NCI-H748 (cell line): Measurements from ENCODE around the gene PBX1.

Experiments used
- DNase-seq: peaks from one replicate; lab custom pipeline; 2025; ENCODE audit not compliant: unreplicated experiment; lab: John Stamatoyannopoulos, UW

The PBX1 gene

GRCh38 chr1:164846731-164847691 lies 288.0 kb downstream of the PBX1 start:
- DNase-seq = no peak

- DNase-seq = no peak
Measured at GRCh38 chr1:164853146-164853545, 294.2 kb downstream of the PBX1 start.

- no peak for DNase-seq
Measured at GRCh38 chr1:164855716-164856329, 296.8 kb downstream of the PBX1 start.

GRCh38 chr1:164856381-164856780 lies 297.4 kb downstream of the PBX1 start:
- no peak for DNase-seq

GRCh38 chr1:164857439-164857838 lies 298.5 kb downstream of the PBX1 start:
- DNase-seq = no peak

GRCh38 chr1:164858096-164858632 lies 299.2 kb downstream of the PBX1 start:
- DNase-seq = no peak

GRCh38 chr1:164861632-164862031 lies 302.6 kb downstream of the PBX1 start:
- no peak for DNase-seq

- DNase-seq = no peak
Measured at GRCh38 chr1:164863056-164863455, 304.1 kb downstream of the PBX1 start.

GRCh38 chr1:164864161-164864560 lies 305.2 kb downstream of the PBX1 start:
- DNase-seq = no peak

- no peak for DNase-seq
Measured at GRCh38 chr1:164865385-164865784, 306.4 kb downstream of the PBX1 start.

- no peak for DNase-seq
Measured at GRCh38 chr1:164867590-164867989, 308.6 kb downstream of the PBX1 start.

GRCh38 chr1:164868990-164869389 lies 310.0 kb downstream of the PBX1 start:
- no peak for DNase-seq

GRCh38 chr1:164875518-164875917 lies 316.5 kb downstream of the PBX1 start:
- no peak for DNase-seq

GRCh38 chr1:164876398-164877116 lies 317.6 kb downstream of the PBX1 start:
- no peak for DNase-seq

GRCh38 chr1:164880199-164880598 lies 321.2 kb downstream of the PBX1 start:
- no peak for DNase-seq

GRCh38 chr1:164880644-164881043 lies 321.7 kb downstream of the PBX1 start:
- no peak for DNase-seq

GRCh38 chr1:164885311-164885710 lies 326.3 kb downstream of the PBX1 start:
- DNase-seq = no peak

- DNase-seq = peak; percentile 15
Measured at GRCh38 chr1:164886101-164886500, 327.1 kb downstream of the PBX1 start.

- peak; percentile 28 for DNase-seq
Measured at GRCh38 chr1:164891615-164892014, 332.6 kb downstream of the PBX1 start.

- DNase-seq = no peak
Measured at GRCh38 chr1:164895026-164895912, 336.3 kb downstream of the PBX1 start.
